ENCODE results near the gene FSTL5.
"Not testable (repeated sequence)": the region's sequence is repeated elsewhere in the genome, so short reads cannot be mapped to it uniquely, and the experiment has no call there.

FSTL5 gene

DNA sequence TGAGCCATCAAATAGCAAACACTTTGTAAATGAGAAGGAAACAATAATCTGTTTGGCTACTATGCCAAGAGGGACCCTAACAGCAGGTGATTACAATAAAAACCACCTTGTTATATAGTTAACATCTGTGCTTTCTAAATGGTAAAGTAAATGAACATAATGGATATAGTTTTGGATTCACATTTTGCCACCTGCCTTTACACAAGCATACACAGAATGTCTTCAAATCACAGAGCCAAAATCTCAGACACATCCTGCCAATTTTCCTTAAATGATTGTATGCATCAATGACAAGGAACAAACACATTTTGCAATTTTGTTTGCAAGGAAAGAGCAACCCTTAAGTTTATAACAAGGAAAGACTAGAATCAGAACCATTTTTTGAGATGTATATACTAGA is 334.2 kb downstream of the FSTL5 start:
- no peak for DNase-seq (ENCODE audit: low spot score)

- DNase-seq (ENCODE audit: low spot score), result no peak
These were observed 335.7 kb downstream of the FSTL5 start for GRCh38 chr4:161828061-161828460.

DNA sequence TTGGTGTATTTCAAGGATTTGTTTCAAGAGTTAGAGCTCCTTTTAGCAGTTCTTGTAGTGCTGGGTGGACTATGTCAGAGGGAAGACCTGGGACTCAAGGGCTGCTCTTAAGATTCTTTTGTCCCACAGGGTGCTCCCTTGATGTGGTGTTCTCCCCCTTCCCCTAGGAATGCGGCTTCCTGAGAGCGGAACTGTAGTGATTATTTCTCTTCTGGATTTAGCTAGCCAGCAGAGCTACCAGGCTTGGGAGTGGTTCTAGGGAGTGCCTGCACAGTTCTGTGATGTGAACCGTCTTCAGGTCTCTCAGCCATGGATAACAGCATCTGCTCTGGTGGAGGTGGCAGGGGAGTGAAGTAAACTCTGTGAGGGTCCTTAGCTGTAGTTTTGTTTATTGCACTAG is 336.8 kb downstream of the FSTL5 start:
- DNase-seq (ENCODE audit: low spot score), result no peak

- no peak for DNase-seq (ENCODE audit: low spot score)
These were observed 340.4 kb downstream of the FSTL5 start for GRCh38 chr4:161823450-161823849.

DNA sequence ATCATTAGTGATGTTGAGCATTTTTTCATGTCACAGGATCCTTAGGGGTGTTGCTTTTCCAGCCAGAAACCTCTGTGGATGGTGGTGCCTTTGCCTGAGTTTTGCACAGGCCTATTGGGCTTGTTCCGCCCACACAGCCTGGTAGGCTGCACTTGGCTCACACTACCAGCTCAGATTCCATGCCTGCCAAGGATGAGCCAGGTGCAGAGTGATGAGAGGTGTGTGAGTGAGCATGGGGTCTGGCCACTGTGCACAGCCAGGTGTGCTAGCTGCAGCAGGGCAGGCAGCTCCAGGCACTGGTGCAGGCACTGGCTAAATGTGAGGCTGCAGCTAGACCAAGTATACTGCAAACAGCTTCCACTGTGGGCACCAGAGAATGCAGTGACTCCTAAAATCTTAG is 341.6 kb downstream of the FSTL5 start:
- DNase-seq (ENCODE audit: low spot score), result no peak

GRCh38 chr4:161817914-161818313 is 345.9 kb downstream of the FSTL5 start:
- DNase-seq (ENCODE audit: low spot score), result no peak

DNA sequence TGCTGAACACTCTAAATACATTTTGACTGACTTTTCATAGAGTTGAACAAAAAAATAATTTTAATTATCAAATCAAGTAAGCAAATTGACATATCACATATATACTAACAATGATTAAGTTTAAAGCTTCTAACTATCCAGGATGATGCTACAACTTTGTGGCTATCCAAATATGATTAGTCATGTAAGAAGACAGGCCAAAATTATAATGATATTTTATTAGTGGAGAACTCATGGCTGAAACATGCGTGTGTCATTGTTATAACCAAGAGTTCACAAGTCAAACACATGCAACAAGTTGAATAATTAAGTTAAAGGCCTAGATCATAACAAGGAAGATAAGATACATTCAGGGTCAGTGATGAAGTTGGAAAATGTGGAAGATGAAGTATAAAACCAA is 346.8 kb downstream of the FSTL5 start:
- DNase-seq (ENCODE audit: low spot score), result no peak

GRCh38 chr4:161815841-161816240 is 348.0 kb downstream of the FSTL5 start:
- no peak for DNase-seq (ENCODE audit: low spot score)

GRCh38 chr4:161813889-161814288 is 349.9 kb downstream of the FSTL5 start:
- DNase-seq (ENCODE audit: low spot score), result no peak

DNA sequence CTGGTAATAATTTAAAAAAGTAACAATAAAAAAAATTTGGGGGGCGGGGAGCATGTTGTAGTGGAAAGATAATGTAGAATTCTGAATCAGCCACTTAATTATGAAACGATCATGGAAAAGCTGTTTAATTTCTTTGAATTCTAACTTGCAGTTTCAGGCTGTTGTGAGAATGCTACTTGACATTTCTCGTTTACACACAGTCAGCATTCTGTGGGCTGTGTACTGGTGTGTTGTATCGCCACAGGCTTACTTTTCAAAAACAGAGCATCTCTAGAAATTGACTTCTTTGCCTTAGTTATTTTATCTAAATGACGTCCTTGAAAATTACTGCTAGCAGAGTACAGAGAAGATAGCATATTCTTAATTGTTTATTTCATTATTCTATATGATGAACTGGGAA is 350.4 kb downstream of the FSTL5 start:
- DNase-seq (ENCODE audit: low spot score), result no peak

DNA sequence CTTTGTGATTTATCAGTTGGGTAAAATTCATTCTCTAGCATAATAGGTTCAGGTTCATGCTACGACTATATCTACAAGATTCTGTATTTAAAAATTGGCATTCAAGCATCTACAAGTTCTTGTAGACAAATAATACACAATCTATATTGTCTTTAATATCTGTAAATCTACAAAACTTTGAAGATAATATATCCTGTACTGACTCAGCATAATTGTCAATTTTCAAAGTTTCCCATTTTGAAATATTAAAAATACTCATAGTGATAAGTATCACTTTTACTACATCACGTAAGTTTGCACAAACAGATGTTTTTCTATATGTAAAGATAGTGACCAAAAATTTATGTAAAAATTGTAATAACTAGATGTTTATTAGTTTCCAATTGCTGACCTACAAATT is 360.6 kb downstream of the FSTL5 start:
- DNase-seq (ENCODE audit: low spot score), result no peak

DNA sequence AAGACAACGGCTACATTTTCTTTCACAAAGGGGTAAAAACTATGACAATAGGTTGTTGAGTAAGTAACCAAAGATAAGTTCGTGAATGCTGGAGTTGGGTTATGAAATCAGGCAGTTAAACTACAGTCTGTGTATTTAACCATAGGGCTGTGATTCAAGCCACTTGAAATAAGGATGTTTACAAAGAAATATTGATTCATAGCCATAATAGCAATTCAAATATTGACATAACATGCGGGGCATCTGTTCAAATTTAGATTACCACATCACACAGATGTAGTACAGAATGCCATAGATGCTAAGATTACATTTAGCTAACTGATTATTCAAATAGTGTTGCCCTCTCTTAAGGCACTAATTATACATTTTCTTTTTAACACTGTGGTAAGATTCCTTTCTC is 364.1 kb downstream of the FSTL5 start:
- DNase-seq (ENCODE audit: low spot score), result no peak

DNA sequence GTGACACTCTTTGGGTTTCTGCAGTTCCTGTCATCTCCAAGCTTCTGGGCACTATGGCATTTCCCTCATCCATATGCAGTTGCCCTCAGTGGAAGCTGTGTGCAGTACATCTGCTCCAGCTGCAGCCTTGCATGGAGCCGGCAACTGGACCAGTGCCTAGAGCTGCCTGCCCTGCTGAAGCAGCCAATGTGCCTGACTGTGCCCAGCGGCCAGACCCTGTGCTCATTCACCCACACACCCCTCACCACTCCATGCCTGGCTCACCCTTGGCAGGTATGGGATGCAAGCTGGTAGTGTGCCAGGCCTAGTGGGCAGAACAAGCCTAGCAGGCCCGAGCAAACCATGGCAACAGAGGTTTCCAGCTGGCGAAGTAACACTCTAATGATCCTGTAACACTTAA is 370.8 kb downstream of the FSTL5 start:
- DNase-seq (ENCODE audit: low spot score), result no peak

- DNase-seq (ENCODE audit: low spot score), result no peak
These were observed 371.8 kb downstream of the FSTL5 start for GRCh38 chr4:161791796-161792556.

DNA sequence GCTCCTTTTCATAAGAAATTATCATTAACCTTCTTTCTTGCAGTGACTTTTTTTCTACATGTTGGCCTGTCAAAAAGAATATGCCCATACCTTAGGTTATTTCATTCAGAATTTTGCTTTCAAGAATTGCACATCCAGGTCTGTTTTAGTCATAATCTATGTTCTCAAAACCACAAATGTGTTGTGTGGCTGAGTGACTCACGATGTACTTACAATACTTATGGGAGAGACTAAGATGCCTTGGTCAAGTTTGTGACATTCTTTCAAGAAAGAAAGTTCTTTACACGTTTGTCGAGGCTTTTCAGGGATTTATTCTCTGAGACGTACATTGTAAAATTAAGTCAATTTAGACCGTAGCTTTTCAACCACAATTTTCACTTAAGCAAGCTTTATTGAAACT is 396.7 kb downstream of the FSTL5 start:
- DNase-seq (ENCODE audit: low spot score), result no peak

GRCh38 chr4:161762796-161763195 is 401.0 kb downstream of the FSTL5 start:
- no peak for DNase-seq (ENCODE audit: low spot score)

- no peak for DNase-seq (ENCODE audit: low spot score)
These were observed 403.8 kb downstream of the FSTL5 start for GRCh38 chr4:161760008-161760407.

- DNase-seq (ENCODE audit: low spot score), result not testable (repeated sequence)
These were observed 405.4 kb downstream of the FSTL5 start for GRCh38 chr4:161758412-161758811.

- no peak for DNase-seq (ENCODE audit: low spot score)
These were observed 434.9 kb downstream of the FSTL5 start for GRCh38 chr4:161728929-161729328.

DNA sequence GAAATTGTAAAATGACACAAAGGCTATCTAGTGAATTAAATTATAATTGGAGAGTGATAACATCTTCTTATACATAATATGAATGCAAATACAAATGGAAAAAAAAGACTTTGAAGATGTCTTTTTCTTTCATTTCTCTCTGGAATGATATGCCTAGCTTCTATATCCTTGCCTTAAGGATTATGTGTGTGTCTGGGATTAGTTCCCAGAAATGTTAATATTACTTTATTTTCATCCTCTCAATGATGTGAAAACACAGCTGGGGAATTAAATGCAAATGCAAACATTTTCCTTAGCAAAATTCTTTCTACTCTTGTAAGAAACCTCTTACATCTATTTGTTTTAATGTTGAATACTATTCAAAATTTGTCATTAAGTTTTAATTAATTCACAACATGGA is 441.9 kb downstream of the FSTL5 start:
- DNase-seq (ENCODE audit: low spot score), result no peak

GRCh38 chr4:161717084-161717483 is 446.7 kb downstream of the FSTL5 start:
- DNase-seq (ENCODE audit: low spot score), result no peak

DNA sequence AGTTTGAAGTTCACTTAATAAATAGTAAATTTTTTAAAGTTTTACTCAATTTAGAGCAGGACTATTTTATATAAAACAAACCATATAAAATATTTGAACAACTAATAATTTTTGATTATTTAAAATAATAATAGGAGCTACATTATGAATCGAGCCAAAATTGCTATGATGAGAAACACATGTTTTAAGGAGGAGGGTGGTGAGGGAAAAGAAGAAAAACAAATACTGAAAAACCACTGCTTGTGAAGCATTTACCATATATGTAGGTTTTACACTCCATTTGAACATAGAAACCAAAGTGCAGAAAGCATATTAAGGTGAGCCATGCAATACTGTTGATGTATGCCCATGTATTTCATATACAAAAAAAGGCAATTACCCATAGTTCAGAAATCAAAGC is 448.9 kb downstream of the FSTL5 start:
- DNase-seq (ENCODE audit: low spot score), result no peak

DNA sequence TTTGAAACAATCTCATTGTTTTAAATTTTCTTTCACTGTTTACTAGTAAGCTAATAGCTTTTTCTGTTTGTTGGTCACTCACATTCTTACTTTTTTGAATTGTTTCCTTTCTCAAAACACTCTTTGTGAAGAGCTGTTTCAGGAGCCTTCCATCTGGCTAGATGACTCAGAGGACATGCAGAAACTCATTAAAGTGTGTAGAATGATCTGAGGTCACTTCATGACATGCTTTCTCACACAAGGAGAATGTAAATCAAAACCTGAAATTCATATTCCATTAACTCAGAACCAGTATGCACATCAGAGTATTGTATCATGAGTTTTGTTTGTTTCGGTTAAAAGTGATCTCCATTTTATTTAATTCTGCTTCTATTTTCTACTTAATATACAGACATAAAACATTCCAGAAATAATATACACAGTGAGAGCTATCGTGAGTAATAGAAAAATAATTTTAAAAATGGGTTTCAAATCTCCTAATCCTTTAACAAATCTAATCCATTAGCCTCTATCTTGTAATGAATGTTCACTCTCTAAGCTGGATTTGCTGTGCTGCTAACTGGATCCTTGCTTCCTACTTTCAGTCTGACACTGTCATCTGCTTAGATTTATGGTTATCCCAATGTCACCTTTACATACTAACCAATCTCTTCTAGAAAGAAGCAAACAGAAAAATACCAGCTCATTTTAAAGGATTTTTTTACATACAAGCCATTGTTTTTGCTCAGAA is 449.6 kb downstream of the FSTL5 start:
- DNase-seq (ENCODE audit: low spot score), result no peak

GRCh38 chr4:161704653-161705052 is 459.1 kb downstream of the FSTL5 start:
- DNase-seq (ENCODE audit: low spot score), result no peak

Measured in CD4-positive, alpha-beta T cell treated with Interleukin-2 at 100 ng/mL for 4 hours (primary cell).